Motor neuron (in vitro differentiated cells): Measurements from ENCODE around the gene NPAS3. TPM values are rescaled to one million over a fixed set of nuclear protein-coding genes. Genes with fewer than 3 reads are reported as not detected.

ENCODE experiments used
- ATAC-seq, 8 experiments: fragments of 200-7000 bp; cut with Tn5 transposase; replicated peaks in 6 of 8; 2 replicates each; pipeline ENCODE4 v1.8.0; 2021; ENCODE audit warnings: mild to moderate bottlenecking in 8 of 8, moderate library complexity in 8 of 8
- H3K27ac ChIP-seq, 2 donors: fragments of 250-450 bp; sonication (Bioruptor Pico); 2 replicates each; pipeline ENCODE4 v1.9.0; 2021; ENCODE audit warnings: antibody characterized with exemption in 2 of 2, mild to moderate bottlenecking in 2 of 2, moderate library complexity in 1 of 2
- H3K4me1 ChIP-seq, 2 donors: fragments of 250-450 bp; sonication (Bioruptor Pico); replicated peaks in 1 of 2; 2 replicates each; pipeline ENCODE4 v1.6.1; 2021; ENCODE audit warnings: antibody characterized with exemption in 2 of 2, mild to moderate bottlenecking in 2 of 2, moderate library complexity in 1 of 2
- H3K4me3 ChIP-seq, 5 donors: fragments of 250-450 bp; sonication (Bioruptor Pico); 2 replicates each; pipeline ENCODE4 v1.9.0; 2021; ENCODE audit warnings: antibody characterized with exemption in 5 of 5, mild to moderate bottlenecking in 5 of 5, moderate library complexity in 4 of 5
- WGBS, 10 experiments: fragments of 450-650 bp; shearing (Covaris generic); methylation state at CpG; one replicate each; pipeline ENCODE4 v1.0.0; 2022; 5-methylcytosine and 5-hydroxymethylcytosine counted together
- in situ Hi-C, 9 experiments: fragments of 400-800 bp; cut with MboI; loops; one replicate each; pipeline ENCODE4 v1.15.0; 2021; ENCODE audit warnings: low sequenced_read_pairs in 9 of 9, low pct_unique_long_range_greater_than_20kb in 2 of 9; ENCODE audit not compliant: unreplicated experiment in 9 of 9
- total RNA-seq, 8 experiments: library from RNA; unstranded; fragments of 300-600 nt; gene quantifications; 2 replicates each; pipeline versions ENCODE4 v1.2.3 to v1.2.4, GENCODE V29; 2022

NPAS3 gene
- total RNA-seq, 8 experiments from 2014 or later = 0.22 to 45.8 (median 11.7) TPM; not detected in 1

GRCh38 chr14:33444136-33444535 is 505.5 kb downstream of the NPAS3 start:
- H3K4me3 ChIP-seq = no peak overlapping the region
- WGBS, 10 experiments = 33 to 94% (median 74%) methylated on average over 2 to 3 of the region's 3 CpGs; no CpG with 5 or more reads in 1 of the 10 experiments
- H3K27ac ChIP-seq = no peak overlapping the region
- in situ Hi-C loops = loop anchor here in 1 of 9 experiments (25.0 kb wide), 1 partner anchor 343 kb away; no protein-coding TSS in a partner anchor
- ATAC-seq = no peak
- H3K4me1 ChIP-seq = peaks cover 0 to 2% of the 10 kb centered on the region in 2 donors

DNA sequence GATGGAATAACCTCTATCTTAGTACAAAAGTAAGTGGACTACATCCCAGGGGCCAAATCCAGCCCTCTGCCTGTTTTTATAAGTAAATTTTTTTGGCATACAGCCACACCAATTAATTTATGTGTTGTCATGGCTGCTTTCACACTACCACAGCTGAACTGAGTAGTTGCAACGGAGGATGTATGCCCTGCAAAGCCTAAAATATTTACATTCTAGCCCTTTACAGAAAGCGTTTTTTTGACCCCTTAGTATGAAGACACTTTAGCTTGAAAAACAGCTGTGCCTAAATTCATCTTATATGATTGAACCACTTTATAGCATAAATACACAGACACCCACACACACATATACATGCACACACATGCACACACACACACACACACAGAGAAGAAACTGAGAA is 510.6 kb downstream of the NPAS3 start:
- in situ Hi-C loops = loop anchor here in 1 of 9 experiments (25.0 kb wide), 1 partner anchor 338 kb away; no protein-coding TSS in a partner anchor
- Histone ChIP-seq H3K4me1 (peaks cover 13 to 17% of the 10 kb centered on the region in 2 donors), H3K4me3 (no peak overlapping the region), H3K27ac (no peak overlapping the region)
- peak in 1 of 8 experiments; percentile 56 for ATAC-seq
- 0 to 100% (median 60%) methylated on average over 1 to 2 of the region's 2 CpGs; no CpG with 5 or more reads in 3 of the 10 experiments for WGBS, 10 experiments

- WGBS, 10 experiments = 55 to 100% (median 86%) methylated on average over 6 to 9 of the region's 11 CpGs; no CpG with 5 or more reads in 1 of the 10 experiments
- Histone ChIP-seq H3K4me1 (peaks cover 13 to 17% of the 10 kb centered on the region in 2 donors), H3K27ac (no peak overlapping the region), H3K4me3 (no peak overlapping the region)
- in situ Hi-C loops = loop anchor here in 2 of 9 experiments (25.0 kb wide), 2 partner anchors 212 to 337 kb away; no protein-coding TSS in a partner anchor
- ATAC-seq = peak in 1 of 8 experiments; percentile 64
Measured at GRCh38 chr14:33449703-33450395, 511.2 kb downstream of the NPAS3 start.

GRCh38 chr14:33450416-33450815 is 511.7 kb downstream of the NPAS3 start:
- in situ Hi-C loops = loop anchor here in 1 of 9 experiments (25.0 kb wide), 1 partner anchor 212 kb away; no protein-coding TSS in a partner anchor
- no peak for ATAC-seq
- Histone ChIP-seq H3K4me1 (peaks cover 14 to 18% of the 10 kb centered on the region in 2 donors), H3K4me3 (no peak overlapping the region), H3K27ac (no peak overlapping the region)
- WGBS, 10 experiments = 0 to 100% (median 90%) methylated on average over 1 to 2 of the region's 2 CpGs; no CpG with 5 or more reads in 1 of the 10 experiments

- no peak overlapping the region for H3K27ac ChIP-seq
- WGBS, 10 experiments = 80 to 100% (median 93%) methylated on average over 1 to 3 of the region's 3 CpGs; no CpG with 5 or more reads in 1 of the 10 experiments
- in situ Hi-C loops = loop anchor here in 1 of 9 experiments (25.0 kb wide), 1 partner anchor 211 kb away; no protein-coding TSS in a partner anchor
- no peak overlapping the region for H3K4me3 ChIP-seq
- peaks cover 18 to 26% of the 10 kb centered on the region in 2 donors for H3K4me1 ChIP-seq
- ATAC-seq = no peak
Measured at GRCh38 chr14:33451211-33451610, 512.5 kb downstream of the NPAS3 start.

- no peak for ATAC-seq
- WGBS, 10 experiments = 65 to 100% (median 88%) methylated on average over 1 to 3 of the region's 3 CpGs; no CpG with 5 or more reads in 4 of the 10 experiments
Measured at GRCh38 chr14:33452995-33453394, 514.3 kb downstream of the NPAS3 start.

GRCh38 chr14:33454022-33454595 is 515.4 kb downstream of the NPAS3 start:
- in situ Hi-C loops = loop anchor here in 1 of 9 experiments (25.0 kb wide), 1 partner anchor 208 kb away; no protein-coding TSS in a partner anchor
- Histone ChIP-seq H3K27ac (no peak overlapping the region), H3K4me1 (peaks cover 19 to 33% of the 10 kb centered on the region in 2 donors), H3K4me3 (no peak overlapping the region)
- ATAC-seq = no peak
- WGBS, 10 experiments = 0 to 100% (median 83%) methylated on average over 1 of the region's 1 CpG; no CpG with 5 or more reads in 1 of the 10 experiments

More at GRCh38 chr14:33452995-33453394, 514.3 kb downstream of the NPAS3 start:
- no peak overlapping the region for H3K27ac ChIP-seq
- H3K4me1 ChIP-seq = peaks cover 20 to 33% of the 10 kb centered on the region in 2 donors
- in situ Hi-C loops = loop anchor here in 1 of 9 experiments (25.0 kb wide), 1 partner anchor 209 kb away; no protein-coding TSS in a partner anchor
- no peak overlapping the region for H3K4me3 ChIP-seq

- WGBS, 10 experiments = 77 to 100% (median 83%) methylated on average over 2 to 7 of the region's 7 CpGs; no CpG with 5 or more reads in 2 of the 10 experiments
- Histone ChIP-seq H3K4me3 (no peak overlapping the region), H3K27ac (no peak overlapping the region), H3K4me1 (peaks cover 14 to 33% of the 10 kb centered on the region in 2 donors)
- ATAC-seq = no peak
- in situ Hi-C loops = loop anchor here in 1 of 9 experiments (25.0 kb wide), 1 partner anchor 208 kb away; no protein-coding TSS in a partner anchor
Measured at GRCh38 chr14:33454707-33455106, 516.0 kb downstream of the NPAS3 start.

GRCh38 chr14:33455654-33456345 is 517.1 kb downstream of the NPAS3 start:
- Histone ChIP-seq H3K4me3 (no peak overlapping the region), H3K27ac (no peak overlapping the region), H3K4me1 (peaks cover 14 to 33% of the 10 kb centered on the region in 2 donors)
- peak in 4 of 8 experiments; percentile 15 to 87 (median 58) for ATAC-seq
- 37 to 100% (median 60%) methylated on average over 2 to 5 of the region's 5 CpGs; no CpG with 5 or more reads in 1 of the 10 experiments for WGBS, 10 experiments
- in situ Hi-C loops = loop anchor here in 1 of 9 experiments (25.0 kb wide), 1 partner anchor 207 kb away; no protein-coding TSS in a partner anchor

DNA sequence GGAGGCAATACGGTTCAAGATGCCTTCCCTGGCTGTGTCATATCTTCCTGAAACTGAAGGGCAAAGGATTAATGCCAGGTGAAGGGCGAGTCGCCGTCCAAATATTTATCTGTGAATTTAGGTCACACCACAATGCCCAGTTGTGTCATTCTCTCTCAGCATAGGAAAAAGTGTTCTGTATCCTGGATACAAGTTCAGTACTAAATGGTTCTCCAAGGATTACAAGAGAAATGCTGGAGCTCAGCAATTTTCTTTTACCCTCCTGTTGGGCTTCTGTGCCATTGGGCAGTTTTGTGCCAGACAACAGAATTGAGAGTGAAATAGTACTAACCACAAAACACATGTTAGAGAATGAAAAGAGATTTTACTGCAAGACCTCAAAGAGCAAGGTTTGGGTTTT is 518.3 kb downstream of the NPAS3 start:
- no peak overlapping the region for H3K4me3 ChIP-seq
- in situ Hi-C loops = loop anchor here in 1 of 9 experiments (25.0 kb wide), 1 partner anchor 205 kb away; no protein-coding TSS in a partner anchor
- 72 to 100% (median 97%) methylated on average over 1 to 4 of the region's 4 CpGs; no CpG with 5 or more reads in 4 of the 10 experiments for WGBS, 10 experiments
- ATAC-seq = peak in 1 of 8 experiments; percentile 80
- H3K4me1 ChIP-seq = peaks cover 14 to 26% of the 10 kb centered on the region in 2 donors
- no peak overlapping the region for H3K27ac ChIP-seq

DNA sequence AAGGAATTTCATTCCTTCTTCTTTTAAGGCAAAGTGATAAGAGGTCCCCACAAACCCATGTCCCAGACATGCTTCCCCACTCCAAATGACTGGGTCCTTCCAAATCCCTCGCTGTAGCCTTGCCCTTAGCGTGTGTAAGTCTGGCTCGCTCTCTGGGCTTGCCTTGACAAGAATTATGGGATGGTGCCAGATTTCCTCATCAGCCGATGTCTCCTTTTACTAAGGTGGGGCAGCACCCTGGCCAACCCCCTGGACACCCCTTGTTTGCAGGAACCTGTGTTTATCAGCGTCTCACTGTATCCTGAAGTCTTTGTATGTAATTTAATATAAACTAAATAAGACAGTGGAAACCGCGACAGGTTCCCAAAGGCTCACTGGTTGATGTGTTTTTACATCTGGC is 518.9 kb downstream of the NPAS3 start:
- ATAC-seq = no peak
- Histone ChIP-seq H3K4me1 (peaks cover 14 to 24% of the 10 kb centered on the region in 2 donors), H3K4me3 (no peak overlapping the region), H3K27ac (no peak overlapping the region)
- WGBS, 10 experiments = 87 to 100% (median 94%) methylated on average over 2 to 7 of the region's 7 CpGs; no CpG with 5 or more reads in 2 of the 10 experiments
- in situ Hi-C loops = loop anchor here in 1 of 9 experiments (25.0 kb wide), 1 partner anchor 205 kb away; no protein-coding TSS in a partner anchor

- ATAC-seq = peak in 1 of 8 experiments; percentile 25
- in situ Hi-C loops = loop anchor here in 1 of 9 experiments (25.0 kb wide), 1 partner anchor 202 kb away; no protein-coding TSS in a partner anchor
Measured at GRCh38 chr14:33460164-33460563, 521.5 kb downstream of the NPAS3 start.

More at GRCh38 chr14:33460164-33460563, 521.5 kb downstream of the NPAS3 start:
- Histone ChIP-seq H3K4me3 (no peak overlapping the region), H3K4me1 (peaks cover 16 to 25% of the 10 kb centered on the region in 2 donors), H3K27ac (no peak overlapping the region)
- 0 to 100% (median 38%) methylated on average over 1 of the region's 1 CpG; no CpG with 5 or more reads in 7 of the 10 experiments for WGBS, 10 experiments
